ENCODE data around the gene TOP1. TPM values are rescaled to one million over a fixed set of nuclear protein-coding genes. Genes with fewer than 3 reads are reported as not detected.

TOP1 gene
- total and polyA plus RNA-seq, 8 donors = 14.8 to 46.2 (median 21.7) TPM

- no peaks in the 10 kb centered on the region for H3K27me3 ChIP-seq
- peaks cover 0 to 23% (median 7%) of the 10 kb centered on the region in 4 donors for H3K4me1 ChIP-seq
- peaks cover 76 to 100% (median 99%) of the 10 kb centered on the region in 4 donors for H3K36me3 ChIP-seq
- no peak overlapping the region for H3K27ac ChIP-seq
- 51 to 71% (median 59%) methylated on average over 7 of the region's 7 CpGs for WGBS, 5 donors
- no peaks in the 10 kb centered on the region for H3K9me3 ChIP-seq
- H3K4me3 ChIP-seq = no peak overlapping the region
- intact Hi-C loops (cut with DNase I; ENCODE audit: low total_unique reads) = no loop called here
- DNase-seq = no peak
- no peak for TF ChIP-seq POLR2A (IDR thresholded peaks at IDR 0.05)
- TF ChIP-seq, protein P1, sequence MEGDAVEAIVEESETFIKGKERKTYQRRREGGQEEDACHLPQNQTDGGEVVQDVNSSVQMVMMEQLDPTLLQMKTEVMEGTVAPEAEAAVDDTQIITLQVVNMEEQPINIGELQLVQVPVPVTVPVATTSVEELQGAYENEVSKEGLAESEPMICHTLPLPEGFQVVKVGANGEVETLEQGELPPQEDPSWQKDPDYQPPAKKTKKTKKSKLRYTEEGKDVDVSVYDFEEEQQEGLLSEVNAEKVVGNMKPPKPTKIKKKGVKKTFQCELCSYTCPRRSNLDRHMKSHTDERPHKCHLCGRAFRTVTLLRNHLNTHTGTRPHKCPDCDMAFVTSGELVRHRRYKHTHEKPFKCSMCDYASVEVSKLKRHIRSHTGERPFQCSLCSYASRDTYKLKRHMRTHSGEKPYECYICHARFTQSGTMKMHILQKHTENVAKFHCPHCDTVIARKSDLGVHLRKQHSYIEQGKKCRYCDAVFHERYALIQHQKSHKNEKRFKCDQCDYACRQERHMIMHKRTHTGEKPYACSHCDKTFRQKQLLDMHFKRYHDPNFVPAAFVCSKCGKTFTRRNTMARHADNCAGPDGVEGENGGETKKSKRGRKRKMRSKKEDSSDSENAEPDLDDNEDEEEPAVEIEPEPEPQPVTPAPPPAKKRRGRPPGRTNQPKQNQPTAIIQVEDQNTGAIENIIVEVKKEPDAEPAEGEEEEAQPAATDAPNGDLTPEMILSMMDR (IDR thresholded peaks at IDR 0.05) = no peak
- TF ChIP-seq EP300 (IDR thresholded peaks at IDR 0.05) = no peak
- no peak for TF ChIP-seq POLR2AphosphoS5 (IDR thresholded peaks at IDR 0.05)
Observed at GRCh38 chr20:41119614-41120561, 91.3 kb downstream of the TOP1 start.

DNA sequence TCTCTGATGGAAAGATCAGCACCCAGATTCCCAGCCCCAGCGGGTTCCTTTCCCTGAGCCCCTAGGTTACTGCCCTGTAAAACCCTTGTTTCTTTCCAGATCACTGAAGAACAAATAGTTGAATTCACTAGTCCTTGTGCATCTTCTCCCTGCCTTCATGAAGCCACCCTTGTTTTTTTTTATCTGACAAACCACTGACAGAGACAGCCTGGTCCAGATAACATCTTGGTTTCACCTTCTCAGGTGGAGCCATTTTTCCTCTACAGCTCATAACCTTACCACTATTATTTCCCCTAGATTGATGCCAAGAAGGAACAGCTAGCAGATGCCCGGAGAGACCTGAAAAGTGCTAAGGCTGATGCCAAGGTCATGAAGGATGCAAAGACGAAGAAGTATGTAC is 92.8 kb downstream of the TOP1 start:
- no peak overlapping the region for H3K4me3 ChIP-seq
- intact Hi-C loops (cut with DNase I; ENCODE audit: low total_unique reads) = no loop called here
- H3K9me3 ChIP-seq = no peaks in the 10 kb centered on the region
- H3K27me3 ChIP-seq = no peaks in the 10 kb centered on the region
- H3K36me3 ChIP-seq = peaks cover 68 to 100% (median 99%) of the 10 kb centered on the region in 4 donors
- DNase-seq = no peak
- TF ChIP-seq, protein P1 (IDR thresholded peaks at IDR 0.05) = no peak
- TF ChIP-seq EP300 (IDR thresholded peaks at IDR 0.05) (no peak), POLR2A (IDR thresholded peaks at IDR 0.05) (no peak), POLR2AphosphoS5 (IDR thresholded peaks at IDR 0.05) (no peak)
- WGBS, 5 donors = 89 to 98% (median 94%) methylated on average over 3 of the region's 3 CpGs
- H3K27ac ChIP-seq = no peak overlapping the region
- H3K4me1 ChIP-seq = peaks cover 0 to 23% (median 4%) of the 10 kb centered on the region in 4 donors

DNA sequence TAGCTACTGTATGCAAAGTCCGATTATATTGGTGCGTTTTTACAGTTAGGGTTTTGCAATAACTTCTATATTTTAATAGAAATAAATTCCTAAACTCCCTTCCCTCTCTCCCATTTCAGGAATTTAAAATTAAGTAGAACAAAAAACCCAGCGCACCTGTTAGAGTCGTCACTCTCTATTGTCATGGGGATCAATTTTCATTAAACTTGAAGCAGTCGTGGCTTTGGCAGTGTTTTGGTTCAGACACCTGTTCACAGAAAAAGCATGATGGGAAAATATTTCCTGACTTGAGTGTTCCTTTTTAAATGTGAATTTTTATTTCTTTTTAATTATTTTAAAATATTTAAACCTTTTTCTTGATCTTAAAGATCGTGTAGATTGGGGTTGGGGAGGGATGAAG is 95.0 kb downstream of the TOP1 start:
- intact Hi-C loops (cut with DNase I; ENCODE audit: low total_unique reads) = no loop called here
- TF ChIP-seq POLR2AphosphoS5 (IDR thresholded peaks at IDR 0.05) (no peak), EP300 (IDR thresholded peaks at IDR 0.05) (no peak), POLR2A (IDR thresholded peaks at IDR 0.05) (no peak)
- TF ChIP-seq, protein P1 (IDR thresholded peaks at IDR 0.05) = no peak
- no peak for DNase-seq
- Histone ChIP-seq H3K9me3 (no peaks in the 10 kb centered on the region), H3K4me3 (no peak overlapping the region), H3K36me3 (peaks cover 52 to 85% (median 81%) of the 10 kb centered on the region in 4 donors), H3K27me3 (no peaks in the 10 kb centered on the region), H3K27ac (no peak overlapping the region), H3K4me1 (peaks cover 0 to 13% (median 4%) of the 10 kb centered on the region in 4 donors)
- 87 to 92% (median 88%) methylated on average over 6 of the region's 6 CpGs for WGBS, 5 donors

DNA sequence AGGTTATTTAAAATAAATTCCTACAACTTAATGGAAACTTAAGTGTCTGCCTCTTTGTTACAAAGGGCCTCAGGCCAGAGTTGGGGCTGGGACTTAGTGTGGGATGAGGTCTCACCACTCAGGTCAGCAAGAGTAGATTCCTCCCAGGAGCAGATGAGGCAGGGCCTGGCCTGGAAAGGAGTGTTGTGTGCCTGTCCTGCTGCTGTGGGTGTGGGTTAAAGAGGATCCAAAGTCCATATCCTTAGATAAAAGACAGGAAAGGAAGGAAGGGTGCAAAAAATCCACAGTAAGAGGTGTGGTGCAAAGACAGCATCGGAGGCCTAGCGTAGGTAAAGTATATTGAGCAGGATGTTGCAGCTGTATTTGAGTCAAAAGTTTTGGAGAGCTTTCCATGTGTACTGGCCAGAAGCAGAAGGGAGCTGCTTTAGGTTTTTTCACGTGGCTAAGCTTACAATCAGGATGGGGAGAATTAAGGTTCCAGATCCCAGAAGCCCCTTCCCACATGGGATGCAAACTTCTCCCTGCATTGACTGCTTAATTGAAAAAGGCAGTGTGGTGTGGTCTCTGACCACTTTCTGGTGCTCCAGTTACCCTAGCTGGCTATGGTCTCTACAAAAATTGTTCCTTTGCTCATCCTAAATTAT is 96.0 kb downstream of the TOP1 start:
- Histone ChIP-seq H3K27ac (no peak overlapping the region), H3K27me3 (no peaks in the 10 kb centered on the region), H3K36me3 (peaks cover 50 to 76% (median 72%) of the 10 kb centered on the region in 4 donors), H3K4me1 (peaks cover 0 to 5% (median 3%) of the 10 kb centered on the region in 4 donors), H3K9me3 (no peaks in the 10 kb centered on the region), H3K4me3 (no peak overlapping the region)
- DNase-seq = no peak
- intact Hi-C loops (cut with DNase I; ENCODE audit: low total_unique reads) = no loop called here
- no peak for TF ChIP-seq POLR2A (IDR thresholded peaks at IDR 0.05)
- no peak for TF ChIP-seq EP300 (IDR thresholded peaks at IDR 0.05)
- TF ChIP-seq, protein P1 (IDR thresholded peaks at IDR 0.05) = no peak
- TF ChIP-seq POLR2AphosphoS5 (IDR thresholded peaks at IDR 0.05) = no peak
- 65 to 90% (median 82%) methylated on average over 3 of the region's 3 CpGs for WGBS, 5 donors

Data from stomach (tissue), 9 donors.